ENCODE measurements around the gene RERE.
A peak's percentile ranks its signal among the peaks of the same experiment; 100 is the strongest.

The RERE gene

GRCh38 chr1:8817412-8818324 is at the start of gene RERE:
Gene RERE (minus strand): TSS chr1:8817640.
- Histone ChIP-seq H3K9me3 (ENCODE audit: control insufficient read depth, insufficient read depth, low read length) (no peaks in the 10 kb centered on the region), H3K36me3 (ENCODE audit: control insufficient read depth, insufficient read depth, low read length) (no peaks in the 10 kb centered on the region), H3K4me3 (ENCODE audit: low read depth, low read length) (peak within 1 kb of the TSS; percentile 74), H3K4me1 (ENCODE audit: control insufficient read depth, insufficient read depth, low read length) (peaks cover 14% of the 10 kb centered on the region), H3K9ac (ENCODE audit: low read depth, low read length) (peak within 1 kb of the TSS; percentile 93), H3K27me3 (ENCODE audit: control insufficient read depth, insufficient read depth, low read length) (no peaks in the 10 kb centered on the region)

- H3K36me3 ChIP-seq (ENCODE audit: control insufficient read depth, insufficient read depth, low read length): peaks cover 91% of the 10 kb centered on the region
- no peak overlapping the region for H3K4me3 ChIP-seq (ENCODE audit: low read depth, low read length)
- H3K9me3 ChIP-seq (ENCODE audit: control insufficient read depth, insufficient read depth, low read length): no peaks in the 10 kb centered on the region
- H3K9ac ChIP-seq (ENCODE audit: low read depth, low read length): no peak overlapping the region
- no peaks in the 10 kb centered on the region for H3K4me1 ChIP-seq (ENCODE audit: control insufficient read depth, insufficient read depth, low read length)
- H3K27me3 ChIP-seq (ENCODE audit: control insufficient read depth, insufficient read depth, low read length): no peaks in the 10 kb centered on the region
Observed at GRCh38 chr1:8866792-8867415, 49.5 kb upstream of the RERE start.

- Histone ChIP-seq H3K9me3 (ENCODE audit: control insufficient read depth, insufficient read depth, low read length) (no peaks in the 10 kb centered on the region), H3K4me3 (ENCODE audit: low read depth, low read length) (no peak overlapping the region), H3K4me1 (ENCODE audit: control insufficient read depth, insufficient read depth, low read length) (no peaks in the 10 kb centered on the region), H3K36me3 (ENCODE audit: control insufficient read depth, insufficient read depth, low read length) (peaks cover 91% of the 10 kb centered on the region), H3K27me3 (ENCODE audit: control insufficient read depth, insufficient read depth, low read length) (no peaks in the 10 kb centered on the region), H3K9ac (ENCODE audit: low read depth, low read length) (no peak overlapping the region)
Observed at GRCh38 chr1:8866173-8866791, 48.8 kb upstream of the RERE start.

GRCh38 chr1:8864713-8865344 is 47.4 kb upstream of the RERE start:
- Histone ChIP-seq H3K9ac (ENCODE audit: low read depth, low read length) (no peak overlapping the region), H3K27me3 (ENCODE audit: control insufficient read depth, insufficient read depth, low read length) (no peaks in the 10 kb centered on the region), H3K36me3 (ENCODE audit: control insufficient read depth, insufficient read depth, low read length) (peaks cover 90% of the 10 kb centered on the region), H3K4me3 (ENCODE audit: low read depth, low read length) (no peak overlapping the region), H3K9me3 (ENCODE audit: control insufficient read depth, insufficient read depth, low read length) (no peaks in the 10 kb centered on the region), H3K4me1 (ENCODE audit: control insufficient read depth, insufficient read depth, low read length) (no peaks in the 10 kb centered on the region)

- no peak overlapping the region for H3K9ac ChIP-seq (ENCODE audit: low read depth, low read length)
- H3K4me1 ChIP-seq (ENCODE audit: control insufficient read depth, insufficient read depth, low read length): no peaks in the 10 kb centered on the region
- no peaks in the 10 kb centered on the region for H3K27me3 ChIP-seq (ENCODE audit: control insufficient read depth, insufficient read depth, low read length)
- H3K4me3 ChIP-seq (ENCODE audit: low read depth, low read length): no peak overlapping the region
- no peaks in the 10 kb centered on the region for H3K9me3 ChIP-seq (ENCODE audit: control insufficient read depth, insufficient read depth, low read length)
- H3K36me3 ChIP-seq (ENCODE audit: control insufficient read depth, insufficient read depth, low read length): peaks cover 87% of the 10 kb centered on the region
Observed at GRCh38 chr1:8863794-8864233, 46.4 kb upstream of the RERE start.

- Histone ChIP-seq H3K9me3 (ENCODE audit: control insufficient read depth, insufficient read depth, low read length) (no peaks in the 10 kb centered on the region), H3K36me3 (ENCODE audit: control insufficient read depth, insufficient read depth, low read length) (peaks cover 84% of the 10 kb centered on the region), H3K27me3 (ENCODE audit: control insufficient read depth, insufficient read depth, low read length) (no peaks in the 10 kb centered on the region), H3K4me1 (ENCODE audit: control insufficient read depth, insufficient read depth, low read length) (no peaks in the 10 kb centered on the region), H3K4me3 (ENCODE audit: low read depth, low read length) (no peak overlapping the region), H3K9ac (ENCODE audit: low read depth, low read length) (no peak overlapping the region)
Observed at GRCh38 chr1:8863138-8863537, 45.7 kb upstream of the RERE start.

GRCh38 chr1:8862528-8862927 is 45.1 kb upstream of the RERE start:
- Histone ChIP-seq H3K9me3 (ENCODE audit: control insufficient read depth, insufficient read depth, low read length) (no peaks in the 10 kb centered on the region), H3K36me3 (ENCODE audit: control insufficient read depth, insufficient read depth, low read length) (peaks cover 78% of the 10 kb centered on the region), H3K27me3 (ENCODE audit: control insufficient read depth, insufficient read depth, low read length) (no peaks in the 10 kb centered on the region), H3K4me3 (ENCODE audit: low read depth, low read length) (no peak overlapping the region), H3K9ac (ENCODE audit: low read depth, low read length) (no peak overlapping the region), H3K4me1 (ENCODE audit: control insufficient read depth, insufficient read depth, low read length) (no peaks in the 10 kb centered on the region)

- H3K9ac ChIP-seq (ENCODE audit: low read depth, low read length): no peak overlapping the region
- H3K9me3 ChIP-seq (ENCODE audit: control insufficient read depth, insufficient read depth, low read length): no peaks in the 10 kb centered on the region
- peaks cover 64% of the 10 kb centered on the region for H3K36me3 ChIP-seq (ENCODE audit: control insufficient read depth, insufficient read depth, low read length)
Observed at GRCh38 chr1:8860738-8861516, 43.5 kb upstream of the RERE start.

GRCh38 chr1:8858888-8859706 is 41.7 kb upstream of the RERE start:
- H3K36me3 ChIP-seq (ENCODE audit: control insufficient read depth, insufficient read depth, low read length): peaks cover 47% of the 10 kb centered on the region
- no peaks in the 10 kb centered on the region for H3K27me3 ChIP-seq (ENCODE audit: control insufficient read depth, insufficient read depth, low read length)
- no peaks in the 10 kb centered on the region for H3K9me3 ChIP-seq (ENCODE audit: control insufficient read depth, insufficient read depth, low read length)
- H3K4me1 ChIP-seq (ENCODE audit: control insufficient read depth, insufficient read depth, low read length): no peaks in the 10 kb centered on the region
- no peak overlapping the region for H3K9ac ChIP-seq (ENCODE audit: low read depth, low read length)
- no peak overlapping the region for H3K4me3 ChIP-seq (ENCODE audit: low read depth, low read length)

More at GRCh38 chr1:8860738-8861516, 43.5 kb upstream of the RERE start:
- Histone ChIP-seq H3K4me1 (ENCODE audit: control insufficient read depth, insufficient read depth, low read length) (no peaks in the 10 kb centered on the region), H3K27me3 (ENCODE audit: control insufficient read depth, insufficient read depth, low read length) (no peaks in the 10 kb centered on the region), H3K4me3 (ENCODE audit: low read depth, low read length) (no peak overlapping the region)

GRCh38 chr1:8858112-8858668 is 40.8 kb upstream of the RERE start:
- no peaks in the 10 kb centered on the region for H3K9me3 ChIP-seq (ENCODE audit: control insufficient read depth, insufficient read depth, low read length)
- no peaks in the 10 kb centered on the region for H3K4me1 ChIP-seq (ENCODE audit: control insufficient read depth, insufficient read depth, low read length)
- H3K36me3 ChIP-seq (ENCODE audit: control insufficient read depth, insufficient read depth, low read length): peaks cover 39% of the 10 kb centered on the region
- H3K4me3 ChIP-seq (ENCODE audit: low read depth, low read length): no peak overlapping the region
- no peak overlapping the region for H3K9ac ChIP-seq (ENCODE audit: low read depth, low read length)
- H3K27me3 ChIP-seq (ENCODE audit: control insufficient read depth, insufficient read depth, low read length): no peaks in the 10 kb centered on the region
